SK-N-SH treated with all-trans-retinoic acid at 6 μM for 48 hours (cell line): ENCODE results near the gene BCHE.

Source experiments
- ATAC-seq: fragments of 200-7000 bp; cut with Tn5 transposase; 3 replicates; pipeline ENCODE4 v1.9.1; 2020; ENCODE audit warnings: mild to moderate bottlenecking, moderate library complexity
- ARNTL ChIP-seq: fragments of 450-650 bp; formaldehyde crosslinking; IDR thresholded peaks from 2 replicates; pipeline ENCODE4 v1.5.0; 2020; ENCODE audit warnings: low read depth, mild to moderate bottlenecking, moderate library complexity, borderline replicate concordance
- CREB5 ChIP-seq: fragments of 250-450 bp; sonication (Bioruptor Pico); IDR thresholded peaks from 2 replicates; pipeline ENCODE4 v1.5.1; 2020; ENCODE audit warnings: low read depth, mild to moderate bottlenecking, moderate library complexity
- CSDC2 ChIP-seq: fragments of 250-450 bp; sonication (Bioruptor Pico); IDR thresholded peaks from 2 replicates; pipeline ENCODE4 v1.5.0; 2020; ENCODE audit warnings: mild to moderate bottlenecking, moderate library complexity
- CSRNP3 ChIP-seq: fragments of 250-450 bp; sonication (Bioruptor Pico); IDR thresholded peaks from 2 replicates; pipeline ENCODE4 v1.5.1; 2021; ENCODE audit warnings: mild to moderate bottlenecking, moderate library complexity
- ESRRG ChIP-seq: fragments of 250-450 bp; sonication (Bioruptor Pico); IDR thresholded peaks from 2 replicates; pipeline ENCODE4 v1.6.1; 2021; ENCODE audit warnings: mild to moderate bottlenecking
- ISL1 ChIP-seq: fragments of 250-450 bp; sonication (Bioruptor Pico); IDR thresholded peaks from 2 replicates; pipeline ENCODE4 v2.1.2; 2022; ENCODE audit warnings: mild to moderate bottlenecking, moderate library complexity
- OSR1 ChIP-seq: fragments of 250-450 bp; sonication (Bioruptor Pico); IDR thresholded peaks from 2 replicates; pipeline ENCODE4 v1.8.0; 2022; ENCODE audit warnings: moderate library complexity, mild to moderate bottlenecking, inconsistent platforms
- PATZ1 ChIP-seq: fragments of 250-450 bp; sonication (Bioruptor Pico); IDR thresholded peaks from 2 replicates; pipeline ENCODE4 v1.8.0; 2020; ENCODE audit warnings: mild to moderate bottlenecking, moderate library complexity, borderline replicate concordance
- RARB ChIP-seq: fragments of 250-450 bp; sonication (Bioruptor Pico); IDR thresholded peaks from 2 replicates; pipeline ENCODE4 v1.8.0; 2021; ENCODE audit warnings: mild to moderate bottlenecking, moderate library complexity
- SNAI2 ChIP-seq: fragments of 250-450 bp; sonication (Bioruptor Pico); IDR thresholded peaks from 2 replicates; pipeline ENCODE4 v1.5.0; 2020; ENCODE audit warnings: mild to moderate bottlenecking, moderate library complexity
- TCF4 ChIP-seq: fragments of 250-450 bp; sonication (Bioruptor Pico); IDR thresholded peaks from 2 replicates; pipeline ENCODE4 v1.8.0; 2021; ENCODE audit warnings: mild to moderate bottlenecking, moderate library complexity, borderline replicate concordance
- TOX ChIP-seq: fragments of 250-450 bp; sonication (Bioruptor Pico); IDR thresholded peaks from 2 replicates; pipeline ENCODE4 v1.8.0; 2021; ENCODE audit warnings: mild to moderate bottlenecking, moderate library complexity, borderline replicate concordance
- TSHZ2 ChIP-seq: fragments of 250-450 bp; sonication (Bioruptor Pico); IDR thresholded peaks from 2 replicates; pipeline ENCODE4 v1.5.0; 2020; ENCODE audit warnings: mild to moderate bottlenecking, moderate library complexity
- ZC3H10 ChIP-seq: fragments of 250-450 bp; sonication (Bioruptor Pico); IDR thresholded peaks from 2 replicates; pipeline ENCODE4 v1.5.1; 2021; ENCODE audit warnings: mild to moderate bottlenecking, moderate library complexity
- ZFP3 ChIP-seq: fragments of 250-450 bp; sonication (Bioruptor Pico); IDR thresholded peaks from 2 replicates; pipeline ENCODE4 v1.5.0; 2020; ENCODE audit warnings: mild to moderate bottlenecking, moderate library complexity
- ZFP30 ChIP-seq: fragments of 450-650 bp; formaldehyde crosslinking; IDR thresholded peaks from 2 replicates; pipeline ENCODE4 v1.5.0; 2022; ENCODE audit warnings: mild to moderate bottlenecking, moderate library complexity
- ZNF565 ChIP-seq: fragments of 450-650 bp; formaldehyde crosslinking; conservative IDR thresholded peaks from 2 replicates; pipeline ENCODE4 v1.5.0; 2020; ENCODE audit warnings: low read depth, mild to moderate bottlenecking, moderate library complexity
- ZNF70 ChIP-seq: fragments of 450-650 bp; formaldehyde crosslinking; IDR thresholded peaks from 2 replicates; pipeline ENCODE4 v1.5.0; 2020; ENCODE audit warnings: mild to moderate bottlenecking, moderate library complexity
- ZNF8 ChIP-seq: fragments of 450-650 bp; formaldehyde crosslinking; IDR thresholded peaks from 2 replicates; pipeline ENCODE4 v1.5.0; 2020; ENCODE audit warnings: mild to moderate bottlenecking, moderate library complexity

BCHE gene

GRCh38 chr3:165805946-165806561 lies 31.2 kb downstream of the BCHE start:
- TF ChIP-seq ESRRG (CRISPR knock-in tag) = no peak
- TF ChIP-seq SNAI2 (CRISPR knock-in tag) = no peak
- no peak for TF ChIP-seq ISL1 (CRISPR knock-in tag)
- TF ChIP-seq RARB (CRISPR knock-in tag) = no peak
- TF ChIP-seq ZNF70 = no peak
- peak; percentile 66 for ATAC-seq

- no peak for TF ChIP-seq ZFP30 (CRISPR knock-in tag)
- no peak for ATAC-seq
Measured at GRCh38 chr3:165803471-165803870, 33.8 kb downstream of the BCHE start.

- TF ChIP-seq ZNF70 (no peak), ARNTL (CRISPR knock-in tag) (no peak), ESRRG (CRISPR knock-in tag) (no peak), PATZ1 (CRISPR knock-in tag) (no peak), CSDC2 (CRISPR knock-in tag) (no peak), TCF4 (CRISPR knock-in tag) (no peak), ZFP30 (CRISPR knock-in tag) (no peak)
- no peak for ATAC-seq
Measured at GRCh38 chr3:165800970-165801369, 36.3 kb downstream of the BCHE start.

GRCh38 chr3:165799026-165799425 lies 38.2 kb downstream of the BCHE start:
- TF ChIP-seq CSRNP3 (no peak), ISL1 (CRISPR knock-in tag) (no peak), OSR1 (CRISPR knock-in tag) (no peak), SNAI2 (CRISPR knock-in tag) (no peak), ZNF70 (no peak), CSDC2 (CRISPR knock-in tag) (no peak), TSHZ2 (CRISPR knock-in tag) (no peak), ZNF565 (CRISPR knock-in tag) (no peak), ZFP3 (no peak), ESRRG (CRISPR knock-in tag) (no peak), TOX (CRISPR knock-in tag) (no peak)
- TF ChIP-seq, all 23 proteins: peak for 0
- ATAC-seq = no peak

GRCh38 chr3:165797551-165797950 lies 39.7 kb downstream of the BCHE start:
- ATAC-seq = no peak

More at GRCh38 chr3:165797551-165797950, 39.7 kb downstream of the BCHE start:
- TF ChIP-seq ZNF565 (CRISPR knock-in tag) (no peak), OSR1 (CRISPR knock-in tag) (no peak), TOX (CRISPR knock-in tag) (no peak), CREB5 (CRISPR knock-in tag) (no peak), ZC3H10 (CRISPR knock-in tag) (no peak), SNAI2 (CRISPR knock-in tag) (no peak), ESRRG (CRISPR knock-in tag) (no peak), ARNTL (CRISPR knock-in tag) (no peak), ZNF8 (CRISPR knock-in tag) (no peak)
